ENCODE data around the gene ZNF300.
"Not testable (repeated sequence)": the region's sequence is repeated elsewhere in the genome, so short reads cannot be mapped to it uniquely, and the experiment has no call there.

Gene ZNF300

DNA sequence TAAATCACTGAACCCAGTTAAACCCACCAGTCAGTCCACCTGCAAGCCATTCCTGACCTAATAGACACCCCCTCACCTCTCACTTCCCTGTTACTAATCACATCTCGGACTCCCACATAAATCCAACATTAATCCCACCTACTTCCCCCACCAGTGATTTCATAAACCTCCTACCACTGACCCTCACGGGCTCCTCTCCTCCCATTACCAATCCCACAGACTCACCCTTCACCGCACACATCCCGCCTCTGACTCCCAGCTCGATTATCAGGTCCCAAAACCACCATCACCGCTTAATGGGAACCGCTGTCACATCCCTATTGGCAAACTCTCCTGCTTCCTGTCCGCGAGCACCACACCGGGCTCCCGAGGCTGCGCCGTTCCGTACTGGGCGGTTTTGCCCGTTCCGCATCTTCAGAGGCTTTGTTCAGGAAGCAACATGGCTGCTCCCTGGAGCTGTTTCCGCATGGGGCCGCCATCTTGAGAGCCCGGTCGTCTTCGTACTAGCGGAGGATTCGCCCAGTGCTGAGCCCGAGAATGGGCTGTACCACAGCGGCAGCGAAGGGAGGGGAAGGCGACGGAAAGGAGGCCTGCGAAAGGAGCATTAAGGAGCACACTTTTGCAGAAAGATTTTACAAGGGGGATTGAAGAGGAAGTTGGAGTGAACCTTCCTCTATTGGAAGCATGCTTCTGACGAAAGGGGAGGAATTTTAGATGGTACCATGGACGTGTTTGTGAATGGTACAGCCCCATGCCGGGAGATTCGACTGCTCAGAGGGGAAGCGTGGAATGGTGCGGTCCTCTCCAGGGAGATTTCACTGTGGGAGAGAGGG, at the start of gene ZNF300:
TSS of gene ZNF300 (minus strand) at position 502 of the 833 bp plus-strand sequence. CDS start 1,825 bp downstream, outside the sequence.
- peak; percentile 91 for DNase-seq

DNA sequence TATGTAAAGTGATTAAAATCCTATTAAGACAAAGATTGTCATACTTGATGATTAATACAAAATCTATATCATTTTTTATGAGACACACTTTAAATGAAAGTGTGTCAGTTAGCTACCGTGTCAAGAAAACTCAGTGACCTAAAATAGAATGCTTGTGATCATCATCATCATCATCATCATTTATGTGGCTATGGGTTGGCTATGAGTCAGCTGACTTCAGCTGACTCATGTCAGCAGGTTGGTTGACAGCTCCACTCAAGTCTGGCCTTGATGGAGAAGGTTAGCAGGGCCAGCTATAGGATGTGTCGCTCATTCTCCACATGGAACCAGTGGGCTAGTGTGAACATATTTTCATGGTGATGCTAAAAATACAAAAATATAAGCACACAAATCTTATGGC, 43.8 kb upstream of the ZNF300 start:
- no peak for DNase-seq

DNA sequence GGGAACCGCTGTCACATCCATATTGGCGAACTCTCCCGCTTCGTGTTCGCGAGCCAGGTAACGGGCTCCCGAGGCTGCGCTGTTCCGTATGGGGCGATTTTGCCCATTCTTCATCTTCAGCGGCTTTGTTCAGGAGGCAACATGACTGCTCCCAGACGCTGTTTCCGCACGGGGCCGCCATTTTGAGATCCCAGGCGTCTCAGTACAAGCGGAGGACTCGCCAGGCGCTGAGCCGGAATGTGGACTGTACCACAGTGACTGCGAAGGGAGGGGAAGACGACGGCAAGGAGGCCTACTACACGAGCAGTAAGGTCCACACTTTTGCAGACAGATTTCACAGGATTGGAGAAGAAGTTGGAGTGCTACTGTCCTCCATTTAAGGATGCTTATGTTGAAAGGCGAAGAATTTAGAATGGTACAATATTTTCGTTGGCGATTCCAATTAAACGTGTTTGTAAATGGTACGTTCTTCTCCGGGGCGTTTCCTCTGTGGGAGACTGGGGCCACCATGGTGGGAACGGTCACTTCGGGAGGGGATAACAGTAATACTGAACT, 41.6 kb upstream of the ZNF300 start:
- peak; percentile 8 for DNase-seq

DNA sequence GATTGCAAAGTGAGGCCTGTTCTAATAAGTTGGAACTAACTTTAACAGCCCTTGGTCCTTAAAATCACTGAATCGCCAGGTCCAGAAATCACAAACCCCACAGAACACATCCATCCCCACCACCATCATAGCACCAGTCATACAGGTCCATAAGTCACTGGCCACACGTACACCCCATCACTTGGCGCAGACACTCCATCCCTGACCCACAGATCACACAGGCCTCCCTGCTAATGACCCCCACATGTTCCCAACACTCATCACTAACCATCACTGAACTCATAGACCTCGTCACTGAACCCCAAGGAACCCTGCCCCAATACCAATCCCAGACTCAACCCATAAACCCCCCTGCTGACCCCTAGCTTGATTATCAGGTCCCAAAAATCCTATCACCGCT, 41.2 kb upstream of the ZNF300 start:
- DNase-seq = no peak

DNA sequence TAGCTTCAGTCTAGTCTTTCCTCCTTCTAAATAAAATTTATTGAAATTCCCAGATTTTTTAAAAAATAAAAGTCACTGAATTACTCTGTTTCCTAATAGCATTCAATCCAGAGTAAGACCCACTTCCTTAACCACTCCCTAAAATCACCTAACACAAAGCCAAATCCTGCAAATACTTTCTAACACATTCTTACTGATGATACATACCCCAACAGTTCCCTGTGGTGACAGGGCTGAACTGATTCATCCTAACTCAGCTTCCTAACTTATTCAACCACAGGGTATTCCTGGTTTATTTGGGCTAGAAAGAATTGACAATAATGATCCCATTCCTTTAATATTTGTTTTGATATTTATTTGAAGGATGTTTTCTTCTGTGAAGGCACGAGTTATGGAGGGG, 40.7 kb upstream of the ZNF300 start:
- no peak for DNase-seq

DNA sequence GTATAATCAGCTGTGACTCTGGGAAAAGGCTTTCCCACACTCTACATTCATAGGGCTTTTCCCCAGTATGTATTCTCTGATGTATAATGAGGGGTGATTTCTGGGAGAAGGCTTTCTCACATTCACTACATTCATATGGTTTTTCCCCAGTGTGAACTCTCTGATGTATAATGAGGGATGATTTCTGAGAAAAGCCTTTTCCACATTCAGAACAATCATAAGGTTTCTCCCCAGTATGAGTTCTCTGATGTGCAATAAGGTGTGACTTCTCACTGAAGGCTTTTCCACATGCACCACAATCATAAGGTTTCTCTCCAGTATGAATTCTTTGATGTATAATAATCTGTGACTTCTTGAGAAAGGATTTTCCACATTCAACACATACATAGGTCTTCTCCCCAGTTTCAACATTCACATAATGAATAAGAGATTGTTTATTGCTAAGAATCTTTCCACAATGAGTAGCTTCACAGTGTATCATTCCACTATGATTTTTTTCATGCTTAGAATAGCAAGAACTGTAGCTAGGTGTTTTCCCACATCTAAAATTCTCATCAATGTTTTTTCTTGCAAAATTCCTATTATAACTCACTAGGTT, 26.7 kb upstream of the ZNF300 start:
- DNase-seq = no peak

DNA sequence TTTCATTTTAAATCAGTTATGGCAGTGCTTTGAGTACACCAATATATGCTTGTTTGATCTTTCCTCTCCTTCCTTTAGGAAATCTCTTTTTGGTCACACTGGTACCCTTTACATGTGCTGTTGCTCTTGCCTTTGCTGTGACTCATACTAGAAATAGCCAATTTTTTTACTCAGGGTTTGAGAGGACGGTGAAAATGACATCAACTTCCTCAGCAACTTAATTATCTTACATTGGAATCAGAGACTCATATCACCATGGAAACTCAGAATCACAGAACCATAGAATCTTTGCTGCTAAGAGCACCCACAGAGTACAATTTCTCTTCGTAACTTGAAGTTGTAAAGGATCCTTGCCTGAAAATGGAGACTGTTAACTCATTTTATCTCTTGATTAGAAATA, 13.8 kb upstream of the ZNF300 start:
- peak; percentile 2 for DNase-seq

DNA sequence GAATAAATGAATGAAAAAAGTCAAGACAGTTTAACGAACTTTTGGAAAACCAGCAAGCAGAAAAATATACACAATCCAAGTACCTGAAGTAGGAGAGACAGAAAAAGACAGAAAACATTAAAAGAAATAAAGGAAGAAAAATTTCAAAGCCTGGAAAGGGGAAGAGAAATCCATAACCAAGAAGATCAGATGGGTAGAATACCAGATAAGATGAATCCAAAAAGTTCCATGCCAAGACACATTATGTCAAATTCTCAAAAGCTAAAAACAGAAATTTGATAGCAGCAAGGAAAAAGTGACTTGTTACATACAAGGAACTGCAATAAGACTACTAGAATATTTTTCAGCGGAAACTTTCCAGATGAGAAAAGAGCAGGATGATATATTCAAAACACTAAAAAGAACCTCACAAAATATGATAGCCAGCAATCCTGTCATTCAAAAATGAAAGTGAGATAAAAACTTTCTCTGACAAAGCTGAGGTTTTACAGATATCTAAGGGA, 7.6 kb upstream of the ZNF300 start:
- DNase-seq = no peak

DNA sequence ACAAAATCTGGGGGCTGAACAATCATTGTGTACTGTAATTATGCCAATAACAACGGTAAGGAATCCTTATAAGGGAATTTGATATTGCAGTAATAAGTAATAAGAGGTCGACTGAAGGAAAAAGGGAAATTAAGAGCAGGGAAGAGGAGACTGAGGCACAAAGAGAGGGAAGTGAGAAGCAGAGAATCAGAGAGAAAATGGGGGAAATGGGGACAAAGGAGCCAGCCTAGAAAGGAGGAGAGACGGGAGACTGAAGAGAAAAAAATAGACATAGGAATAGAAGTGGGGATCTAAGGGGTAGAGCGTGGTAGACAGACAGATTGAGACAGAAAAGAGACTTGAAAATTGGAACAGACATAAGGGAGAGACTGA, 518 bp upstream of the ZNF300 start:
- no peak for DNase-seq

DNA sequence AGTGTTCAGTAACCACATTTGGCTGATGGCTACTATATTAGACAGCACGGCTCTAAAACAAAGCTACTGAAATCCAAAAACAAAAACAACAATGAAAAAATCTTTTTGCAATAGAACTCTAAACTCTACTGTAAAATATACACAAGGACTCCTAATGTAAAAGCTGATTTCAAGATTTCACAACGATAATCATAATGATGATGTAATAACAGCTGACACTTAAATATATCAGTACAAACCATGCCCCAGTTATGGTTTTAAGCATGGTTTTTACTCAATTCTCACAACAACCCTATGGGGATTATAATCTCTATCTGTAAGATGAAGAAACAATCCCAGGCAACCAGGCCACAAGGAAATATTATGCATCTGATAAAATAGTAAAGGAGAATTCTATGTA, 3.3 kb downstream of the ZNF300 start:
- no peak for DNase-seq

DNA sequence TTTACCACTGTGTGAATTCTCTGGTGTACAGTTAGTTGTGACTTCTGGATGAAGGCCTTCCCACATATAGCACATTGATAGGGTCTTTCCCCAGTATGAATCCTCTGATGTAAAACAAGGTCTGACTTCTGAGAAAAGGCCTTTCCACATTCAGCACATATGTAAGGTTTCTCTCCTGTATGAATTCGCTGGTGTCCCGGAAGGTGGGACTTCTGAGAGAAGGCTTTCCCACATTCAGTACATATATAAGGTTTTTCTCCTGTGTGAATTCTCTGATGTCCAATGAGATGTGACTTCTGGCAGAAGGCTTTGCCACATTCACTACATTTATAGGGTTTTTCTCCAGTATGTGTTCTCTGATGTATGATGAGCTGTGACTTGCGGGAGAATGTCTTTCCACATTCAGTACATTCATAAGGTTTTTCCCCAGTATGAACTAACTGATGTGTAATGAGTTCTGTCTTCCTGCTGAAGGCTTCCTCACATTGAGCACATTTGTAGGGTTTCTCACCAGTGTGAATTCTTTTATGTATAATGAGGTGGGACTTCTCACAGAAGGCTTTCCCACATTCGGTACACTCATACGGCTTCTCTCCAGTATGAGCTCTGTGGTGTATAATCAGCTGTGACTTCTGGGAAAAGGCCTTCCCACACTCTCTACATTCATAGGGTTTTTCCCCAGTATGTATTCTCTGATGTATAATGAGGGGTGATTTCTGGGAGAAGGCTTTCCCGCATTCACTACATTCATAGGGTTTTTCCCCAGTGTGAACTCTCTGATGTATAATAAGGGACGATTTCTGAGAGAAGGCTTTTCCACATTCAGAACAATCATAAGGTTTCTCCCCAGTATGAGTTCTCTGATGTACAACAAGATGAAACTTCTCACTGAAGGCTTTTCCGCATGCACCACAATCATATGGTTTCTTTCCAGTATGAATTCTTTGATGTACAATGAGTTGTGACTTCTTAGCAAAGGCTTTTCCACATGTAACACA, 9.1 kb downstream of the ZNF300 start:
- DNase-seq = no peak

DNA sequence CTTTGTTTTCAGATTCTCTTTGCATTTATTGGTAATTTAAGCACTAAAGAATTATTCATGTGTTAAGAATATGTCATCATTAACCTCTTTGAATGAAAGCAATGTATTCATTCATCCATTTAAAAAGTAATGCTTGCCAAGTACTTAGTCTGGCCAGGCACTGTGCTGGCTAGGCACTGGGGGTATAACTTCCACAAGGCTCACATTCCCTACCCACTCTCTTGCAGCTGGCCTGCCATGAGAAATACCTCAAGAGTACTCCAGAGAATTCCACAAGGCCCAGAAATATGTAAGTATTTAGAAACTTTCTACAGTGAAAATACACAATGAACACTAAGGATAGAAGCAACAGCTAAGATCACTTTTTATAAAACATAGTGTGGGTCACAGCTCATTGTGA, 25.4 kb downstream of the ZNF300 start:
- DNase-seq = no peak

DNA sequence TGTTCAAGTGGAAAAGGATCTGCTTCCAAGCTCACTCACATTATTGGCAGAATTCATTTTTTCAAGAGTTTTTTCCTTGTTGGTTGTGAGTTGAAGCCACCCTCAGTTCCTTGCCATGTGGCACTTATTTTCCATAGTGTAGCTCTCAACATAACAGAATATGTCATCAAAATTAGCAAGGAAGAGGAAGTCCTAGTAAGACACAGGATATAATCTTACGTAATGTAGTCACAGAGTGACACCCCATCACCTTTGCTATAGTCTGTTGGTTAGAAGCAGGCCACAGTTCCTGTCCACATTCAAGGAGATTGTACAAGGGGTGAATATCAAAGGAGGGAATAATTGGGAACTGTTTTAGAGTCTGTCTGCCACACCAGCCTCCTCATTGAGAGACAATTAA, 42.7 kb downstream of the ZNF300 start:
- DNase-seq = no peak

DNA sequence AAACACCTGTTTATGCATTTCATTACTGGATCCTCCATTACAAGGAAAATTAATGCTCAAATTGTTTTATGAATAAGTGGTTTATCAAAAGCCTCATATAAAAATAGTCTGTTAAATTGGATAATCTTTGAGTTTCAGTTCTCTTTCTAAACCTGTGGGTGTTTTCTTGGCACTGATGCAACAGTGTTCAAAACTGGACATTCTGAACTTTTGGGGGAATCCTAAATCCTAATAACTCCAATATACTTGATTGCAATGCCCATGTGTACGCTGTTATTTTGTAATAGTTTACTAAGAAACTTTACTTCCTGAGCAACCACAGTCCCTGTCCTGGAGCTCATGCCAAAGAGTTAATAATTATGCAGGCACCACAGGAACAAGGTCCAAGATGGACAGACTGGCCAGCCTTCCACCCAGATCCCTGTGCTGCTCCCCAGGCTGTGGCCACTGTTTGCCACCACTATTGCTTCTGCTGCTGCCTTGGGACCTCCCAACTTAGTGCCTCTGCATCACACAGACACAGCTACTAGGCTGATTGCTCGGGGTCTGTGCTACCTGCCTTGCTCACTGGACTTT, 44.4 kb downstream of the ZNF300 start:
- no peak for DNase-seq

DNA sequence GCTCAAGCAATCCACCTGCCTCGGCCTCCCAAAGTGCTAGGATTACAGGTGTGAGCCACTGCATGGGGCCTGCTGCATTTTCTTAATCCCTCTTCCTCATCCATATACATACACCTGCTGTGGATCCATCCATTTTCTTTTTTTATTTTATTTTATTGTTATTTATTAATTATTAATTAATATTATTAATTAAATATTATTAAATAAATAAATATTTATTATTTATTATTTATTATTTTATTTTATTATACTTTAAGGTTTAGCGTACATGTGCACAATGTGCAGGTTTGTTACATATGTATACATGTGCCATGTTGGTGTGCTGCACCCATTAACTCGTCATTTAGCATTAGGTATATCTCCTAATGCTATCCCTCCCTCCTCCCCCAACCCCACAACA, 48.1 kb downstream of the ZNF300 start:
- not testable (repeated sequence) for DNase-seq

DNA sequence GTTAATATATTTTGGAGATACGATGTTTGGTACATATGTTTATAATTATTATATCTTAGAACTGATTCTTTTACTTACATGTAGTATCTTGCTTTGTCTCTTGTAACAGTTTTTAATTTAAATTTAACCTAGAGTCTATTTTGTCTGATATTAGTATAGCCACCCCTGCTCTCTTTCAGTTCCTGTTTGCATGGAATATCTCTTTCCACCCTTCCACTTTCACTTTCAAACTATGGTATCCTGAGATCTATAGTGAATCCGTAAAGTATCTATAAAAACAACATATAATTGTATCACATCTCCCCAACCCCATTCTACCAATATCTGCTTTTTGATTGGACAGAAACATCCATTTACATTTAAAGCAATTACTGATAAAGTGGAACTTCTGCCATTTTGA, 51.2 kb downstream of the ZNF300 start:
- DNase-seq = no peak

DNA sequence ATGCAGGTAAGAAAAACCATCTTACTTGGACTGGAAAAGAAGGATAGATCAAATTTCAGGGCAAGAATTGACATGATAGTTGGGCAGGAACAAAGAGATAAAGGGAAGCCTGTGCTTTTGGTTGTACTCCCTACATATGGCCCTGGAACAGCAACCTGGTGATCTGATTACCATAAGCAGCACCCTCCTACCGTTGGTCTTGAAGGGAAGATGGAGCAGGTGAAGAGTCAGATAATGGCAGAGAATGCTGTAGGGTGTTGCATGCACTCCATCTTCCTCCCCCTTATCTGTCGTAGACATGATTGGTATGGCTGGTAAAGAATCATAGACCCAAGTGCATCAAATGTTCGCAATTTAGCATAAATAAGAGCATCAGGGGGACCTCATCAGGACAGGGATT, 53.7 kb downstream of the ZNF300 start:
- DNase-seq = no peak

DNA sequence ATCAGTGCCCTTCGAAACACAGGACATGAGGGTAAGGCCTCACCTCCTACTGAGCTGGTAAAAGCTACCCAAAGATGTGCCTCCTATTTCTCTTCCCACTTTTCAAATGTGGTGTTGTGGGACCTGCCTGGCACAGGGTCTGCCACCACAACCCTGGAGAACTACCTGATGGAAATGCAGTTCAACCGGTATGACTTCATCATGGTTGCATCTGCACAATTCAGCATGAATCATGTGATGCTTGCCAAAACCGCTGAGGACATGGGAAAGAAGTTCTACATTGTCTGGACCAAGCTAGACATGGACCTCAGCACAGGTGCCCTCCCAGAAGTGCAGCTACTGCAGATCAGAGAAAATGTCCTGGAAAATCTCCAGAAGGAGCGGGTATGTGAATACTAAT, 56.5 kb downstream of the ZNF300 start:
- no peak for DNase-seq

DNA sequence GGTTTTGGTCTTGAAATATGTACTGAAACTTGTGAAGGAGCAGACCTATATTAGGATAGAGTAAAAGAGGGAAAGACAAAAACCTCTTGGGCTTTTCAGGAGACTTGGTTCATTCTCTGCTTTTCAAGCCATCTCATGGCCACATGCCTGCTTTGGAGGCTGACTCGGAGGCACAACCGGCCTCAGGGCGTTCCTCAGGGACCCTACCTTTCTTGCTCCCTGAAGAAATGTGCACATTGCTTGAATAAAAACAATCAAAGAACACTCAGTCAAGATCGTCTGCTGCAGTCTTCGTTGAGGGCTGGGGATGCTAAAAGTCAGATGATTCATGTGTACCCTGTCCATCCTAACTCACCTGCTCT, 57.5 kb downstream of the ZNF300 start:
- DNase-seq = no peak

DNA sequence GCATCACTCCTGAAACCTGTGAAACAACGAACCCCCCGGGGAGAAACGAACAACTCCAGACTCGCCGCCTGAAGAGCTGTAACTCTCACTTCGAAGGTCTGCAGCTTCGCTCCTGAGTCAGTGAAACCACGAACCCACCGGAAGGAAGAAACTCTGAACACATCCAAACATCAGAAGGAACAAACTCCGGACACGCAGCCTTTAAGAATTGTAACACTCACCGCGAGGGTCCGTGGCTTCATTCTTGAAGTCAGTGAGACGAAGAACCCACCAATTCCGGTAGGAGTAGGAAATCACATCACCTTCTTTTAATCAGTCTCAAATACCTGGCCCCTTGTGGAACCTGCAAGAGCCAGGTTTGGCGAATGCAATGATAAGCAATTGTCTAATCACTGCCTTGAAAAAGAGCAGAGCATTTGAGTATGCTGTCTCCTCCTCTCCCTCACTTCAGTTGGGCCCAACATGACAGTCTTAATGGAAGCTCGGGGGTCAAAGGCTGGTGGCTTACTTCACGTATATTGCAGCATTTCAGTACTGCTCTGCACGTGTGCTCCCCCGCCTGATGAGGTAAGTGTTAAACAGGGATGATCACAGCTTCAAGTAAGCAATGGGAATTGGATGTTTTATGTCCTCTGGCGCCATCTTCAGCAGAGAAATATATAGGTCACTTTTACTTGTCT, 58.0 kb downstream of the ZNF300 start:
- DNase-seq = peak; percentile 70

DNA sequence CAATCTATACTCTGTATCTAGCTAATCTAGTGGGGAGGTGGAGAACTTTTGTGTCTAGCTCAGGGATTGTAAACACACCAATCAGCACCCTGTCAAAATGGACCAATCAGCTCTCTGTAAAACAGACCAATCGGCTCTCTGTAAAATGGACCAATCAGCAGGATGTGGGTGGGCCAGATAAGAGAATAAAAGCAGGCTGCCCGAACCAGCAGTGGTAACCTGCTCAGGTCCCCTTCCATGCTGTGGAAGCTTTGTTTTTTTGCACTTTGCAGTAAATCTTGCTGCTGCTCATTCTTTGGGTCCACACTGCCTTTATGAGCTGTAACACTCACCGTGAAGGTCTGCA, 58.5 kb downstream of the ZNF300 start, which contains the start of gene IRGM:
TSS of gene IRGM (plus strand) at position 214 of the 346 bp plus-strand sequence. CDS start 1,603 bp downstream, outside the sequence.
- not testable (repeated sequence) for DNase-seq
